KMS-11 (cell line): ENCODE measurements around the gene PPP1R12B.

Experiments used
- H2AFZ ChIP-seq: fragments of 200-600 bp; sonication (generic); 2 replicates; pipeline ENCODE4 v1.6.1; 2016; ENCODE audit warnings: antibody characterized with exemption, mixed run types, low read depth
- H3K27ac ChIP-seq: fragments of 200-600 bp; sonication (generic); 2 replicates; pipeline ENCODE4 v1.6.1; 2016; ENCODE audit warnings: mild to moderate bottlenecking, mixed run types
- H3K27me3 ChIP-seq: fragments of 200-600 bp; sonication (generic); 2 replicates; pipeline ENCODE4 v1.6.1; 2017; ENCODE audit warnings: mild to moderate bottlenecking, low read depth, mixed run types, moderate library complexity; ENCODE audit not compliant: insufficient read depth
- H3K36me3 ChIP-seq: fragments of 200-600 bp; sonication (generic); 2 replicates; pipeline ENCODE4 v1.6.1; 2017; ENCODE audit warnings: mild to moderate bottlenecking, mixed run types; ENCODE audit not compliant: insufficient read depth
- H3K4me1 ChIP-seq: fragments of 200-600 bp; sonication (generic); 2 replicates; pipeline ENCODE4 v1.6.1; 2016; ENCODE audit warnings: mild to moderate bottlenecking, low read depth, mixed run types; ENCODE audit not compliant: poor library complexity, severe bottlenecking
- H3K4me2 ChIP-seq: fragments of 200-600 bp; sonication (generic); 2 replicates; pipeline ENCODE4 v1.7.0; 2016; ENCODE audit warnings: mild to moderate bottlenecking, mixed run types
- H3K4me3 ChIP-seq: fragments of 200-600 bp; sonication (generic); IDR thresholded peaks from 2 replicates; pipeline ENCODE4 v1.6.1; 2017; ENCODE audit warnings: low read depth, low read length, mixed read lengths; ENCODE audit not compliant: insufficient read depth
- H3K79me2 ChIP-seq: fragments of 200-600 bp; sonication (generic); 2 replicates; pipeline ENCODE4 v1.6.1; 2016; ENCODE audit warnings: low read depth, mixed run types; ENCODE audit not compliant: insufficient read depth
- H3K9ac ChIP-seq: fragments of 200-600 bp; sonication (generic); 2 replicates; pipeline ENCODE4 v1.6.1; 2016; ENCODE audit warnings: mild to moderate bottlenecking, mixed run types
- H4K20me1 ChIP-seq: fragments of 200-600 bp; sonication (generic); 2 replicates; pipeline ENCODE4 v1.6.1; 2016; ENCODE audit warnings: mild to moderate bottlenecking, mixed run types; ENCODE audit not compliant: insufficient read depth
- TF ChIP-seq, protein P1 (sequence below): fragments of 200-600 bp; sonication (generic); conservative IDR thresholded peaks from 2 replicates; pipeline ENCODE4 v1.6.1; 2017; ENCODE audit warnings: low read depth, mild to moderate bottlenecking, antibody characterized with exemption, low read length, moderate library complexity, mixed read lengths

The PPP1R12B gene

GRCh38 chr1:202567738-202568137 lies 219.2 kb downstream of the PPP1R12B start:
- Histone ChIP-seq H3K36me3 (no peaks in the 10 kb centered on the region), H4K20me1 (no peaks in the 10 kb centered on the region), H3K27ac (no peak overlapping the region), H3K4me2 (no peak overlapping the region), H3K4me1 (peaks cover 7% of the 10 kb centered on the region), H3K9ac (no peak overlapping the region), H3K79me2 (no peaks in the 10 kb centered on the region), H3K4me3 (no peak overlapping the region), H3K27me3 (no peaks in the 10 kb centered on the region), H2AFZ (no peak overlapping the region)
- TF ChIP-seq, protein P1, sequence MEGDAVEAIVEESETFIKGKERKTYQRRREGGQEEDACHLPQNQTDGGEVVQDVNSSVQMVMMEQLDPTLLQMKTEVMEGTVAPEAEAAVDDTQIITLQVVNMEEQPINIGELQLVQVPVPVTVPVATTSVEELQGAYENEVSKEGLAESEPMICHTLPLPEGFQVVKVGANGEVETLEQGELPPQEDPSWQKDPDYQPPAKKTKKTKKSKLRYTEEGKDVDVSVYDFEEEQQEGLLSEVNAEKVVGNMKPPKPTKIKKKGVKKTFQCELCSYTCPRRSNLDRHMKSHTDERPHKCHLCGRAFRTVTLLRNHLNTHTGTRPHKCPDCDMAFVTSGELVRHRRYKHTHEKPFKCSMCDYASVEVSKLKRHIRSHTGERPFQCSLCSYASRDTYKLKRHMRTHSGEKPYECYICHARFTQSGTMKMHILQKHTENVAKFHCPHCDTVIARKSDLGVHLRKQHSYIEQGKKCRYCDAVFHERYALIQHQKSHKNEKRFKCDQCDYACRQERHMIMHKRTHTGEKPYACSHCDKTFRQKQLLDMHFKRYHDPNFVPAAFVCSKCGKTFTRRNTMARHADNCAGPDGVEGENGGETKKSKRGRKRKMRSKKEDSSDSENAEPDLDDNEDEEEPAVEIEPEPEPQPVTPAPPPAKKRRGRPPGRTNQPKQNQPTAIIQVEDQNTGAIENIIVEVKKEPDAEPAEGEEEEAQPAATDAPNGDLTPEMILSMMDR, result no peak

DNA sequence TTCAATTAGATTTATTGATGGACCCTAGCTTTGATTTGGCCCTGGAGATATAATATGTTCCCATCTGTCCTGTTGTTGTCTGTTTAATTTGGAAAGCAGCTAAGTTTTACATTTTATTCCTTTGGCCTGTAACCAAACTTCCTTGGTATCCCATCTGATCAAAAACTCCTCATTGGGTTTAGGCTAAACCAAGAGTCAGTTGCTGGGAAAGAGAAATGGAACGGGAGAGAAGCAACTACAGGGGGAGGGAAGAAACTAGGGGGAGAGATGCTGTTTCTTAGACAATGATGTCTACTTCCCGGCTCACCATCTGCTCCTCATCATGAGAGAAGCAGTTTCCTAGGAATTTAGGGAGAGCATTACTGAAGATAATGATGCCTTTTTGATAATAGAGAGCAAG lies 219.9 kb downstream of the PPP1R12B start:
- Histone ChIP-seq H4K20me1 (no peaks in the 10 kb centered on the region), H3K27me3 (no peaks in the 10 kb centered on the region), H2AFZ (no peak overlapping the region), H3K4me2 (no peak overlapping the region), H3K27ac (no peak overlapping the region), H3K36me3 (no peaks in the 10 kb centered on the region), H3K79me2 (no peaks in the 10 kb centered on the region), H3K4me1 (peaks cover 7% of the 10 kb centered on the region), H3K9ac (no peak overlapping the region), H3K4me3 (no peak overlapping the region)
- TF ChIP-seq, protein P1, result no peak

DNA sequence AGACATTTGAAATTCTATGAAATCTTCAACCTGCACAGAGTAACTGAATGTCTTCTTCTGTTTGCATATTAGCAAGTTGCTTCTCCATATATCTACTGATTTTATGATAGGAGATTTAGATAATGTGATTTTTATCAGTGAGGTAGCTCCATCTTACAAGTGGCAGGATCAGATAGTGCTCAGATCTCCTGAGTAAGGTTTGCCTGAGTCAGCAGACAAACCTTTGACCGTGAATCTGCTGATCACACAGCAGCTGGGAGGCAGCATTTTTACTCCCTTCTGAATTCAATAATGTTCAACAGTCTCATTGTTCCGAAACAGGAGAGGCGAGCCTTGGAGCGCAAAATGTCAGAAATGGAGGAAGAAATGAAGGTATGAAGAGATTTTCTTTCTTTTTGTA lies 220.3 kb downstream of the PPP1R12B start:
- Histone ChIP-seq H3K79me2 (no peaks in the 10 kb centered on the region), H3K4me2 (no peak overlapping the region), H3K4me3 (no peak overlapping the region), H3K4me1 (peaks cover 7% of the 10 kb centered on the region), H3K27me3 (no peaks in the 10 kb centered on the region), H3K36me3 (no peaks in the 10 kb centered on the region), H2AFZ (no peak overlapping the region), H4K20me1 (no peaks in the 10 kb centered on the region), H3K9ac (no peak overlapping the region), H3K27ac (no peak overlapping the region)
- TF ChIP-seq, protein P1, result no peak

DNA sequence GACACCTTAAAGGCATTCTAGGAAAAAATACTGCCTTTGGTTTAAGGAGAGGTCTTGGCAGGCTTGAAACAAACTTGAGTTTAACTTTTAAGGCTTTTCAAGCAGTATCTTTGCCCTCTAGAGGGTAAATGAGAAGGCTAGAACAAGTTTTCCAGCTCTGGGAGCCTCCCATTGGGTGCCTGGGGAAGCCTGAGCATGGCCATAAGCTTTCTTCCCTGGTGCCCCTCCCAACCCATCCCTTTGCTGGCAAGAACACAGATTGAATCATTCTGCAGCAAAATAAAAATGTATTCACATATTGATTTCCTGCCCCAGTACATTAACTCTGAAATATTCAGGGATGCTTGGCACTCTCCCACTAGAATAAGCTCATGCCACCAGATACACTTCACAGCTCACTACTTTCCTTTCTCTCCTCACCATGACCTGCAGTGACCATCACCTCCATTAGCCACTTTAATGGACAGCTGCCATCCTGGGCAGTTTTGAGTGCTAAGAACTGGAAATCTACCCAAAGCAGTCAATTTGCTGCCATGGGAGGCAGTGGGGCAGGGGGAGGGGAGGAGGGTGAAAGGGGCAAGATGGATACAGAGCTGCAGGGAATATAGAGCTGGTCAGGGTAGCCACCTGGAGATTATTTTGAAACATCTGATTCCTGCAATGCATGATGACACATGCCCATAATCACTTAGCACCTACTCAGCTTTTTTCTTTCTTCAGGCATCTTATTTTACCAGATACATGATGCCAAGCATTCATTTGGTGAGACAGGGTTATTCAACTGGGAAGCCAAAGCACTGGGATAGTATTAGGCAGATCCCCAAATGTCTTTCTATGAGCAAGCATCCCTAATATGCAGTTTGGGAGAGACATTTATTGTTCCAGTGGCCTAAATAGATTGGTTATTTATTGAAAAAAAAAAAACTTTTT lies 221.2 kb downstream of the PPP1R12B start:
- no peak overlapping the region for H3K4me3 ChIP-seq
- H3K4me1 ChIP-seq, result peaks cover 7% of the 10 kb centered on the region
- TF ChIP-seq, protein P1, result no peak
- no peak overlapping the region for H3K4me2 ChIP-seq
- no peak overlapping the region for H3K27ac ChIP-seq
- H4K20me1 ChIP-seq, result no peaks in the 10 kb centered on the region
- H3K27me3 ChIP-seq, result no peaks in the 10 kb centered on the region
- no peak overlapping the region for H3K9ac ChIP-seq
- no peaks in the 10 kb centered on the region for H3K36me3 ChIP-seq
- H2AFZ ChIP-seq, result no peak overlapping the region
- H3K79me2 ChIP-seq, result no peaks in the 10 kb centered on the region
